ENCODE data around the gene SPOP.

SPOP gene

DNA sequence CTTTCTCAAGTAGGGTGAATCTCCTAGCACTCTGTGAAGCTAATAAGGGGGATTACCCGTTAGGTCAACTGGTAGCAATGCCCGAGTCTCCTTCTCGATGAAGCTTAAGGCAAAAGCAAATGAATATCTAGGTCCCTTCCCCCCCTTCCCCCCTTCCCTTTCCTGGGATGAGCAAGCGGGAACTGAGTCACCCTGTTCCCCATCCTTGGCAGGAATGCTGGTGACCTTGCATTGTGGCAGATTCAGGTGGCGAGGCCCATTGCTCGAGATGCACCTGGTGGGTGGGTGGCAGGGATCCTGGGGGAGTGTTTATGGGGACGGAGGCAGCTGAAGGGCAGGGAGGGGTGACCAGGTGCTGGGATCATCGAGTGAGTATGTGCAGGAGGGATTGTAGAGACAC, 95.1 kb downstream of the SPOP start:
- no peak for DNase-seq (ENCODE audit: low read depth)
- no peak for TF ChIP-seq CTCF (IDR thresholded peaks at IDR 0.05; ENCODE audit: insufficient read depth, low read depth, low read length, missing control alignments)

DNA sequence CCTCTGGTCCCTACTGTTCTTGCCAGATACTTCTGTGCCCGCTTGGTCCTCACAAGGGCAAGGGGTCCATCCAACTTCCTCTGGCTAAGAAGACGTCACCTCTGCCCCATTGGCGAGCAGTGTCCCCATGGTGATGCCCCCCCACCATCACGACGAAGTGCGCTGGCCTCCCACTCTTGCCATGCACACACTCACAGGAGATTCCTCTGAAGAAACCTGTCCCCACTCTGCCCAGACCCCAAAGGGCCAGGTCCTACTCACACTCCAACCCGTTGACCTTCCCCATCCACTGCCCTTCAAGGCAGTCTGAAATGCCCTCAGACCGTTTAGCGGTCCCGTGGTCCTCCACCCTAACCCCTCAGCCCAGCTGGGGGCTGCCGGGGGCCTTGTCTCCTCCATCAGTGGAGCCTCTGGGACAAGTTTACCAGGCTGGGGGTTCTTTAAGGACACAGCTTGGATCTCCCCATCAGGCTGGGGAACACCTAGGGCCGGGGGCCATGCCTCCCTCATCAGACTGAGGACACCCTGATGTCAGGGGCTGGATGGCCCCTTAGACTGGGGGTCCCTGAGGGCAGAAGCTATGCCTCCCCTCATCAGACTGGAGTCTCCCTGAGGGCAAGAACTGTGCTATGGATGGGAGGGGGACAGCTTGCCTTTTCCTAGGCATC, 95.7 kb downstream of the SPOP start:
- no peak for TF ChIP-seq CTCF (IDR thresholded peaks at IDR 0.05; ENCODE audit: insufficient read depth, low read depth, low read length, missing control alignments)
- H3K4me3 ChIP-seq (ENCODE audit: low read depth, low read length): no peak overlapping the region
- no peak for DNase-seq (ENCODE audit: low read depth)

More for the DNA sequence above, 95.1 kb downstream of the SPOP start:
- H3K4me3 ChIP-seq (ENCODE audit: low read depth, low read length): no peak overlapping the region

GRCh38 chr17:49581648-49581998, 96.3 kb downstream of the SPOP start:
- DNase-seq (ENCODE audit: low read depth): no peak
- no peak for TF ChIP-seq CTCF (IDR thresholded peaks at IDR 0.05; ENCODE audit: insufficient read depth, low read depth, low read length, missing control alignments)
- H3K4me3 ChIP-seq (ENCODE audit: low read depth, low read length): no peak overlapping the region

DNA sequence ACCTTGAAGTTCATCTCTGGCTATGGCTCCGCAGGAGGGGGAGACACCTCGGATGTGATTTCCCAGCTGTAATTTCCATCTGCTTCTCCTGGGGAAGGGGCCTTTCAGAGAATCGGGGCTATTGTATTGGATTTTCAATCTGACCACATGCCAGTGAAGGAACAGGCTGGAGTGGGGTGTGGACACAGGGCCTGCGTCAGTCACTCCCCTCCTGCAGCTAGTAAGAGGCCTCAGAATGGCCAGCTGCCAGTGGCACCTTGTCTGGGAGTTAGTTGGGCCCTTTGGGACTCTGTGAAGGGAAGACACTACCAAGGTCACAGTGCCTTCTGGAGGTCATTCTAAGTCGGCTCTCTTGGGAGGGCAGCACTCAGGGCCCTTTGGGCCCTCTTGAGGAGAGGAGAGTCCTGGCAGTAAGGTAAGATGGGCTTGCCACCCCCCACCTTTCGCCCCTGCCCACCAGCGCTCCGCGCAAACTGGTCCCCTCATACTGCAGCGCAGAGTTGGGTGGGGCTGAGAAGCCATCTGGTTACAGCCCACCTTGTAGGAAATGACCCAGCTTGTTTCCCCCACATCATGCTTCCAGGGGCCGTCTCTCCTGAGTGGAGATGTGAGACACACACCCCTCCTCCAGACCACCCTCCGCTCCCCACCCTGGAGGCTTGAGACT, 96.8 kb downstream of the SPOP start:
- no peak for TF ChIP-seq CTCF (IDR thresholded peaks at IDR 0.05; ENCODE audit: insufficient read depth, low read depth, low read length, missing control alignments)
- DNase-seq (ENCODE audit: low read depth): no peak
- no peak overlapping the region for H3K4me3 ChIP-seq (ENCODE audit: low read depth, low read length)

DNA sequence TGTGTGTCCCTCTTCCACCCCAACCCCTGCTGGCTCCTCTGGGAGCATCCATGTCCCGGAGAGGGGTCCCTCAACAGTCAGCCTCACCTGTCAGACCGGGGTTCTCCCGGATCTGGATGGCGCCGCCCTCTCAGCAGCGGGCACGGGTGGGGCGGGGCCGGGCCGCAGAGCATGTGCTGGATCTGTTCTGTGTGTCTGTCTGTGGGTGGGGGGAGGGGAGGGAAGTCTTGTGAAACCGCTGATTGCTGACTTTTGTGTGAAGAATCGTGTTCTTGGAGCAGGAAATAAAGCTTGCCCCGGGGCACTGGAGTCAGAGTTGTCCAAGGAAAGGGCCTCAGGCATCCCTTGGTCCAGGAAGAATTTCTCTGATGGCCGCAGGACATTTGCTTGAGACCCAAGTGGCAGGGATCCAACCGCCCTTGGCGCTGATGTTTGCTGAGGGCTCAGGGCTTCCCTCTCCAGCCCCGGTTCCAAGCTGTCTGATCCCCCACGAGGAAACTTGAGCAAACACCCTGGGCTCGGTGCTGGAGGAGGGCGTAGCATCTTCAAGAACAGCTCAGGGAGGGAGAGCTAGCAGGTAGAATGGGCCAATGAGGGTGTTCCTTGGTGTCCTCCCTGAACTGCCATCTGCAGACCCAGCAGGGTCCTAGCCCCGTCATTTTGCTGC, 97.7 kb downstream of the SPOP start:
- TF ChIP-seq CTCF (IDR thresholded peaks at IDR 0.05; ENCODE audit: insufficient read depth, low read depth, low read length, missing control alignments): no peak

DNA sequence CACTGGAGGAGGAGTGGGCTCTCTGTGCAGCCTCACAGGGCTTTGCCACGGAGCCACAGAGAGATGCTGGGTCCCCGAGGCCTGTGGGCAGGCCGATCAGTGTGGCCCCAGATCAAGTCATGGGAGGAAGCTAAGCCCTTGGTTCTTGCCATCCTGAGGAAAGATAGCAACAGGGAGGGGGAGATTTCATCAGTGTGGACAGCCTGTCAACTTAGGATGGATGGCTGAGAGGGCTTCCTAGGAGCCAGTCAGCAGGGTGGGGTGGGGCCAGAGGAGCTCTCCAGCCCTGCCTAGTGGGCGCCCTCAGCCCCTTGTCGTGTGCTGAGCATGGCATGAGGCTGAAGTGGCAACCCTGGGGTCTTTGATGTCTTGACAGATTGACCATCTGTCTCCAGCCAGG, 98.4 kb downstream of the SPOP start:
- DNase-seq (ENCODE audit: low read depth): no peak
- H3K4me3 ChIP-seq (ENCODE audit: low read depth, low read length): no peak overlapping the region
- no peak for TF ChIP-seq CTCF (IDR thresholded peaks at IDR 0.05; ENCODE audit: insufficient read depth, low read depth, low read length, missing control alignments)

More for the DNA sequence above, 97.7 kb downstream of the SPOP start:
- DNase-seq (ENCODE audit: low read depth): no peak
- H3K4me3 ChIP-seq (ENCODE audit: low read depth, low read length): no peak overlapping the region
